Testis (tissue), 3 donors: Measurements from ENCODE around the gene STX11. TPM values are rescaled to one million over a fixed set of nuclear protein-coding genes. Genes with fewer than 3 reads are reported as not detected.

Source experiments
- DNase-seq: peaks from one replicate; pipeline ENCODE4 v3.0.0-alpha.2; 2019
- H3K27ac ChIP-seq, 2 donors: fragments of 200-600 bp; sonication (generic); one replicate each; pipeline ENCODE4 v1.5.1; 2019
- H3K27me3 ChIP-seq: fragments of 200-600 bp; sonication (generic); one replicate; pipeline ENCODE4 v1.5.1; 2019
- H3K36me3 ChIP-seq: fragments of 200-600 bp; sonication (generic); one replicate; pipeline ENCODE4 v1.5.1; 2017; ENCODE audit warnings: low read depth; ENCODE audit errors: missing control alignments
- H3K4me1 ChIP-seq: fragments of 200-600 bp; sonication (generic); one replicate; pipeline ENCODE4 v1.5.1; 2019
- H3K4me3 ChIP-seq, 2 donors: fragments of 200-600 bp; sonication (generic); one replicate each; pipeline ENCODE4 v1.5.1; 2017 to 2019
- H3K9me3 ChIP-seq: fragments of 200-600 bp; sonication (generic); one replicate; pipeline ENCODE4 v1.5.1; 2017
- CTCF ChIP-seq, 3 experiments: fragments of 450-650 bp in 2 of 3; fragments of 200-600 bp in 1 of 3; sonication (generic) in 1 of 3; IDR thresholded peaks; one replicate each; pipeline ENCODE4 v1.5.1; 2016 to 2019; ENCODE audit warnings: antibody characterized with exemption in 3 of 3, mild to moderate bottlenecking in 2 of 3, moderate library complexity in 1 of 3
- POLR2A ChIP-seq: fragments of 450-650 bp; IDR thresholded peaks from one replicate; pipeline ENCODE4 v1.6.1; 2017; ENCODE audit warnings: antibody characterized with exemption, mild to moderate bottlenecking, moderate library complexity
- WGBS, 2 donors: methylation state at CpG; one replicate each; pipeline ENCODE4 v1.1.5; 2018; 5-methylcytosine and 5-hydroxymethylcytosine counted together
- intact Hi-C: fragments of 100-400 bp; cut with DNase I; formaldehyde crosslinking; loops from one replicate; pipeline ENCODE4 v1.15.1; 2023; ENCODE audit warnings: low total_unique reads
- polyA plus RNA-seq: library from polyadenylated mRNA; stranded (reverse); fragments of 350-450 nt; fragmentation: Illumina TruSeq; extraction: RNeasy Lipid Tissue Mini Kit (QIAGEN cat#74804); gene quantifications from one replicate; pipeline ENCODE4 v1.2.3, GENCODE V29; 2014; ENCODE audit warnings: low read depth, low replicate concordance; ENCODE audit not compliant: insufficient read depth
- total RNA-seq, 2 donors: library from RNA; depleted of rRNA; stranded (reverse); fragments of >200 nt; gene quantifications; one replicate each; pipeline ENCODE4 v1.2.3, GENCODE V29; 2016

The STX11 gene
- total and polyA plus RNA-seq, 3 donors from 2014 or later: 4.6 to 9.5 (median 6.1) TPM

DNA sequence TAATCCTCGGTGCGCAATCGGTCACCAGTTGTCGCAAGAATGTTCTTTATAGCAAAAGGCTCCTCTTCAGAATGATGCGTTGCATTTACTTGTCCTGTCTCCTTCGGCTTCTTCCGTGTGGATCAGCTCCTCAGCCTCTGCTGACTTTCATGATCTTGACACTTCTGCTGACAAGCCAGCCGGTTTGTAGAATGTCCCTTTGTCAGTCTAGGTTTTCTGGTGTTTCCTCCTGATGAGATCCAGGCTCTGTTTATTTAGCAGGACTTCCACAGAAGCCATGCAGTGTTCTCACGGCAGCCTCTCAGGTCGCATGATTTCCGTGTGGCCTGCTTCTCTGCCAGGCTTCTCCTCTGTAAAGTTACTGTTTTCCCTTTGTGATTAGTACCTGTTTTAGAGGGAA lies 66.9 kb downstream of the STX11 start:
- intact Hi-C loops: loop anchor here (5.0 kb wide), 1 partner anchor 260 kb away; no protein-coding TSS in a partner anchor
- DNase-seq: peak; percentile 20
- H3K9me3 ChIP-seq: no peaks in the 10 kb centered on the region
- H3K36me3 ChIP-seq: no peaks in the 10 kb centered on the region
- H3K4me1 ChIP-seq: peaks cover 11% of the 10 kb centered on the region
- TF ChIP-seq CTCF (IDR thresholded peaks at IDR 0.05): no peak
- TF ChIP-seq POLR2A: no peak
- WGBS, 2 donors: 18 to 36% methylated on average over 11 of the region's 11 CpGs
- H3K27me3 ChIP-seq: no peaks in the 10 kb centered on the region
- H3K27ac ChIP-seq: peak overlapping the region; percentile 98 to 99
- peak overlapping the region in 1 of 2 donors; percentile 89 for H3K4me3 ChIP-seq

DNA sequence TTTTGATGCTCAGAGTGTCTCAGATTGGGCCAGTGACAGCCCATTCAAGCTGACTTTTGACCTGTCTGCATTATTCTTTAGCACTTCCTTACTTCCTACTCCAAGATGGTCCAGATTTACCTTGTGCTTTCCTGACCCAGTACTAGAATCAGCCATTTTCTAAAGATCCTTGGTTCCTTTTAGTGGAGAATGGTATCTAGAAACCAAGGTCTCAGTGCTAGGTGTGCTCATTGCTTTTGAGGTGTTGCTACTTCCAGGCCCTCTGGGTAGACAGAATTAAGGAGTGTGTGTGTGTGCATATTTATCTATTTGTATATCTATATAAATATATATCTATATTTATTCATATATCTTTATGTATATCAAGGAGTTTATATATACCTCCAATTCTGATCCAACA lies 67.5 kb downstream of the STX11 start:
- H3K4me1 ChIP-seq: peaks cover 11% of the 10 kb centered on the region
- no peak for DNase-seq
- TF ChIP-seq POLR2A: no peak
- TF ChIP-seq CTCF (IDR thresholded peaks at IDR 0.05): no peak
- no peaks in the 10 kb centered on the region for H3K27me3 ChIP-seq
- intact Hi-C loops: loop anchor here (5.0 kb wide), 1 partner anchor 260 kb away; no protein-coding TSS in a partner anchor
- H3K27ac ChIP-seq: peak overlapping the region in 1 of 2 donors; percentile 98
- H3K9me3 ChIP-seq: no peaks in the 10 kb centered on the region
- no peaks in the 10 kb centered on the region for H3K36me3 ChIP-seq
- no peak overlapping the region for H3K4me3 ChIP-seq

DNA sequence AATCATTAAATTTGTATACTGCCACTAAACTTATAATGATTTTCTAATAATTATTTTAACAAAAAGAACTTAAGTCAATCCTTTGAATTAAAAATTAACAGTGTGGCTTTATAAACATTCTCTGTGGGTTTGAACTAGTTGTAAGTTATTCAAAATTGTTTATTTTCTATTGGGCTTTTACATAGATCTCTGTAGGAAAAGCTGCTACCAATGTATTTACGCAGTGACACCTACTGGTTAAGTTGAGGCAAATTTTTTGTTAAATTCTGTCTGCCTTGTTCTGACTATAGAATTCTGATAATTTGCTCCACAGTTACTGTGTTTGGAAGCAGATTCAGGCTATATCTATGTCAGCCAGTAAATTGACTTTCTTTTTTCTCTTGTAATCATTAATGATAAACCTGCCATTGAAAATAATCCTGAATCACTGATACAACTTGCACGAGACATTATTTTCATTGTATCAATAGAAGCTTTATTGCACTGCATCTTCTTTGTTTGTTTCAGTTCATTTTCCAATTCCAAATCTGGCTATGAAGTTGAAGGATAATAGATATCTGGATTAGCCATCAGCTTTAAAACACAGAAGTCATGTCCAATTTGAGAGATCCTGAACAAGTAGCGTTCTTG lies 68.9 kb downstream of the STX11 start:
- Histone ChIP-seq H3K27ac (no peak overlapping the region), H3K36me3 (no peaks in the 10 kb centered on the region), H3K9me3 (no peaks in the 10 kb centered on the region), H3K4me3 (no peak overlapping the region), H3K27me3 (no peaks in the 10 kb centered on the region), H3K4me1 (peaks cover 11% of the 10 kb centered on the region)
- TF ChIP-seq CTCF (IDR thresholded peaks at IDR 0.05) (peak in 2 of 3 experiments; percentile 34 to 48), POLR2A (no peak)
- intact Hi-C loops: loop anchor here (5.0 kb wide), 1 partner anchor 258 kb away; no protein-coding TSS in a partner anchor
- 62 to 67% methylated on average over 3 of the region's 3 CpGs for WGBS, 2 donors
- DNase-seq: no peak

DNA sequence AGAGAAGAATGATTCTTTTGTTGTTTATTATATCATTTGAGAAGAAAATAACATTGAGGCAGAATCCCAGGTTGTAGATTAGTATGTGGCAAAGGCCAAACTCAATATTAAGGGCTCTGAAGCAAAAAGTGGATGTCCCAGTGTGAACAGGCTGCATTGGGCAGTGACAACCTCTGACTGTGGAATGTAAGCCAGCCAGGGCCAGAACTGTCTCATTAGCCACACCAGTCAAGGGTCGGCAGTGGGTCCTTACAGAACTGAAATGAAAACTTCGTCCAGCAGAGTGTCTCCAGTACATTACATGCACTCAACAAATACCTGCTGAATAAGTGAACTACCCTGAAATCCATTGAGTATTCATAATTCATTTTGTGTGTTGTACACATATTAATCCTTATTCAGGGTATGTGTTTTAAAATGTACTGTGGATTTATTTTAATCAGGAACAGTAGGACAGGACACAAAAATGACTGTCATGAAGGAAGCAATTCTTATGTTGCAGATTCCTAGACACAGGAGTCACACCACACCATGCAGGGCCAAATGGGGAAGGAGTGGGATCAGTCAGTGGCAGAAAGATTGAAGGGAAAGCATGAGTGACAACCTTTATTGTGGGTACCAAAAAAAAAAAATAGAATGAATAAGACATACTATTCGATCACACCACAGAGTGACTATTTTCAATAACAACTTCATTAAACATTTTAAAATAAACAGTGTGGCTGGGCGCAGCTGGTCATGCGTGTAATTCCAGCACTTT lies 69.9 kb downstream of the STX11 start:
- intact Hi-C loops: no loop called here
- no peak for DNase-seq
- H3K27me3 ChIP-seq: no peaks in the 10 kb centered on the region
- no peaks in the 10 kb centered on the region for H3K36me3 ChIP-seq
- no peak overlapping the region for H3K27ac ChIP-seq
- H3K4me1 ChIP-seq: peaks cover 4% of the 10 kb centered on the region
- TF ChIP-seq POLR2A: no peak
- no peak for TF ChIP-seq CTCF (IDR thresholded peaks at IDR 0.05)
- H3K4me3 ChIP-seq: no peak overlapping the region
- H3K9me3 ChIP-seq: no peaks in the 10 kb centered on the region
- WGBS, 2 donors: 74 to 87% methylated on average over 5 of the region's 5 CpGs
